ENCODE results near the gene C11orf24. TPM values are rescaled to one million over a fixed set of nuclear protein-coding genes. Genes with fewer than 3 reads are reported as not detected.
"Not testable (repeated sequence)": the region's sequence is repeated elsewhere in the genome, so short reads cannot be mapped to it uniquely, and the experiment has no call there.

The C11orf24 gene
- total RNA-seq, 1 experiment from 2014 or later: 37.7 TPM

- H4K20me1 ChIP-seq (ENCODE audit: insufficient read depth): no peaks in the 10 kb centered on the region
- H3K27ac ChIP-seq: peak overlapping the region; percentile 40
- H3K27me3 ChIP-seq (ENCODE audit: insufficient read depth, low read depth): no peaks in the 10 kb centered on the region
- peaks cover 19% of the 10 kb centered on the region for H3F3A ChIP-seq (ENCODE audit: insufficient read depth, low read depth)
- peaks cover 22% of the 10 kb centered on the region for H3K4me1 ChIP-seq (replicated peaks; ENCODE audit: insufficient read depth)
- H2AFZ ChIP-seq: no peak overlapping the region
- intact Hi-C loops (cut with micrococcal nuclease; ENCODE audit: unreplicated experiment): loop anchor here (2.0 to 5.0 kb wide), 2 partner anchors 40 to 78 kb away; no protein-coding TSS in a partner anchor
- no TSS peak for BruUV-seq (replicated peaks)
- POLR2A ChIA-PET (ENCODE audit: unreplicated experiment): interaction anchor here (0.6 kb wide), 1 partner anchor 238 kb away, joined by 5 read pairs; no protein-coding TSS in a partner anchor
- H3K36me3 ChIP-seq (ENCODE audit: low read depth): no peaks in the 10 kb centered on the region
- TF ChIP-seq, protein P1, sequence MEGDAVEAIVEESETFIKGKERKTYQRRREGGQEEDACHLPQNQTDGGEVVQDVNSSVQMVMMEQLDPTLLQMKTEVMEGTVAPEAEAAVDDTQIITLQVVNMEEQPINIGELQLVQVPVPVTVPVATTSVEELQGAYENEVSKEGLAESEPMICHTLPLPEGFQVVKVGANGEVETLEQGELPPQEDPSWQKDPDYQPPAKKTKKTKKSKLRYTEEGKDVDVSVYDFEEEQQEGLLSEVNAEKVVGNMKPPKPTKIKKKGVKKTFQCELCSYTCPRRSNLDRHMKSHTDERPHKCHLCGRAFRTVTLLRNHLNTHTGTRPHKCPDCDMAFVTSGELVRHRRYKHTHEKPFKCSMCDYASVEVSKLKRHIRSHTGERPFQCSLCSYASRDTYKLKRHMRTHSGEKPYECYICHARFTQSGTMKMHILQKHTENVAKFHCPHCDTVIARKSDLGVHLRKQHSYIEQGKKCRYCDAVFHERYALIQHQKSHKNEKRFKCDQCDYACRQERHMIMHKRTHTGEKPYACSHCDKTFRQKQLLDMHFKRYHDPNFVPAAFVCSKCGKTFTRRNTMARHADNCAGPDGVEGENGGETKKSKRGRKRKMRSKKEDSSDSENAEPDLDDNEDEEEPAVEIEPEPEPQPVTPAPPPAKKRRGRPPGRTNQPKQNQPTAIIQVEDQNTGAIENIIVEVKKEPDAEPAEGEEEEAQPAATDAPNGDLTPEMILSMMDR (conservative IDR thresholded peaks at IDR 0.05): no peak
- no peak for TF ChIP-seq EZH2 (IDR thresholded peaks at IDR 0.05; ENCODE audit: low read depth)
- CTCF ChIA-PET: interaction anchor here (0.6 kb wide), 1 partner anchor 39 kb away, joined by 3 read pairs; no protein-coding TSS in a partner anchor
- H3K79me2 ChIP-seq (ENCODE audit: low read depth): no peaks in the 10 kb centered on the region
- peaks cover 5% of the 10 kb centered on the region for H3K9me3 ChIP-seq (ENCODE audit: insufficient read depth, low read depth)
- DNase-seq: peak; percentile 87 to 92
- H3K4me3 ChIP-seq: no peak overlapping the region
- H3K9me2 ChIP-seq (ENCODE audit: insufficient read depth): no peaks in the 10 kb centered on the region
- peak overlapping the region; percentile 1; the same call in 1 of the 2 replicates for H3K4me2 ChIP-seq
These were observed 30.9 kb upstream of the C11orf24 start for GRCh38 chr11:68302670-68303069.

GRCh38 chr11:68302256-68302655, 30.5 kb upstream of the C11orf24 start:
- TF ChIP-seq EZH2 (IDR thresholded peaks at IDR 0.05; ENCODE audit: low read depth): no peak
- TF ChIP-seq, protein P1 (conservative IDR thresholded peaks at IDR 0.05): no peak
- Histone ChIP-seq H3K4me1 (replicated peaks; ENCODE audit: insufficient read depth) (peaks cover 22% of the 10 kb centered on the region), H3K9me3 (ENCODE audit: insufficient read depth, low read depth) (peaks cover 5% of the 10 kb centered on the region), H4K20me1 (ENCODE audit: insufficient read depth) (no peaks in the 10 kb centered on the region), H2AFZ (no peak overlapping the region), H3F3A (ENCODE audit: insufficient read depth, low read depth) (peaks cover 19% of the 10 kb centered on the region), H3K4me3 (no peak overlapping the region), H3K36me3 (ENCODE audit: low read depth) (no peaks in the 10 kb centered on the region), H3K4me2 (peak overlapping the region; percentile 1; the same call in 1 of the 2 replicates), H3K27ac (peak overlapping the region; percentile 40), H3K79me2 (ENCODE audit: low read depth) (no peaks in the 10 kb centered on the region), H3K9me2 (ENCODE audit: insufficient read depth) (no peaks in the 10 kb centered on the region), H3K27me3 (ENCODE audit: insufficient read depth, low read depth) (no peaks in the 10 kb centered on the region)
- no TSS peak for BruUV-seq (replicated peaks)
- intact Hi-C loops (cut with micrococcal nuclease; ENCODE audit: unreplicated experiment): loop anchor here (2.0 to 5.0 kb wide), 2 partner anchors 40 to 79 kb away; no protein-coding TSS in a partner anchor
- ChIA-PET POLR2A (ENCODE audit: unreplicated experiment) (no interaction called here), CTCF (interaction anchor here (0.6 kb wide), 1 partner anchor 191 kb away, joined by 11 read pairs; no protein-coding TSS in a partner anchor)
- DNase-seq: no peak

- Histone ChIP-seq H3K4me2 (no peak overlapping the region), H3K36me3 (ENCODE audit: low read depth) (no peaks in the 10 kb centered on the region), H3K27ac (no peak overlapping the region), H3K4me1 (replicated peaks; ENCODE audit: insufficient read depth) (peaks cover 22% of the 10 kb centered on the region), H3K9me2 (ENCODE audit: insufficient read depth) (no peaks in the 10 kb centered on the region), H3F3A (ENCODE audit: insufficient read depth, low read depth) (peaks cover 14% of the 10 kb centered on the region), H3K4me3 (no peak overlapping the region), H4K20me1 (ENCODE audit: insufficient read depth) (no peaks in the 10 kb centered on the region), H3K27me3 (ENCODE audit: insufficient read depth, low read depth) (no peaks in the 10 kb centered on the region), H3K79me2 (ENCODE audit: low read depth) (no peaks in the 10 kb centered on the region), H3K9me3 (ENCODE audit: insufficient read depth, low read depth) (peaks cover 5% of the 10 kb centered on the region), H2AFZ (no peak overlapping the region)
- CTCF ChIA-PET: interaction anchor here (0.7 to 2.8 kb wide), 2 partner anchors 43 to 453 kb away, joined by 3 to 15 read pairs; no protein-coding TSS in a partner anchor
- intact Hi-C loops (cut with micrococcal nuclease; ENCODE audit: unreplicated experiment): loop anchor here (5.0 kb wide), 1 partner anchor 42 kb away; no protein-coding TSS in a partner anchor
- DNase-seq: no peak
- no peak for TF ChIP-seq EZH2 (IDR thresholded peaks at IDR 0.05; ENCODE audit: low read depth)
- TF ChIP-seq, protein P1 (conservative IDR thresholded peaks at IDR 0.05): no peak
- POLR2A ChIA-PET (ENCODE audit: unreplicated experiment): no interaction called here
- BruUV-seq (replicated peaks): no TSS peak
These were observed 28.5 kb upstream of the C11orf24 start for GRCh38 chr11:68300076-68300830.

DNA sequence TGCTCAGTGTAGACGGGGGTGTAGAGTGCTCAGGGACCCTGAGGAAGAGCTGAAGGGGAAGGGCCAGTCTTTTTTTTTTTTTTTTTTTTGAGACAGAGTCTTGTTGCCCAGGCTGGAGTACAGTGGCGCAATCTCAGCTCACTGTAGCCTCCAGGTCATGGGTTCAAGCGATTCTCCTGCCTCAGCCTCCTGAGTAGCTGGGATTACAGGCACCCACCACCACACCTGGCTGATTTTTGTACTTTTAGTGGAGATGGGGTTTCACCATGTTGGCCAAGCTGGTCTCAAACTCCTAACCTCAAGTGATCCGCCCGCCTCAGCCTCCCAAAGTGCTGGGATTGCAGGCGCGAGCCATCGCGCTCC, 27.7 kb upstream of the C11orf24 start:
- H3K27ac ChIP-seq; H3K9me3 ChIP-seq (ENCODE audit: insufficient read depth, low read depth); H3K4me3 ChIP-seq; H3K4me2 ChIP-seq; H4K20me1 ChIP-seq (ENCODE audit: insufficient read depth); POLR2A ChIA-PET (ENCODE audit: unreplicated experiment); H3K36me3 ChIP-seq (ENCODE audit: low read depth); DNase-seq; H3K27me3 ChIP-seq (ENCODE audit: insufficient read depth, low read depth); BruUV-seq (replicated peaks); H3K79me2 ChIP-seq (ENCODE audit: low read depth); H3K9me2 ChIP-seq (ENCODE audit: insufficient read depth); H2AFZ ChIP-seq: not testable (repeated sequence)
- Histone ChIP-seq H3F3A (ENCODE audit: insufficient read depth, low read depth) (peaks cover 14% of the 10 kb centered on the region), H3K4me1 (replicated peaks; ENCODE audit: insufficient read depth) (peaks cover 22% of the 10 kb centered on the region)
- CTCF ChIA-PET: interaction anchor here (0.9 to 2.8 kb wide), 2 partner anchors 42 to 84 kb away, joined by 3 to 15 read pairs; no protein-coding TSS in a partner anchor
- intact Hi-C loops (cut with micrococcal nuclease; ENCODE audit: unreplicated experiment): loop anchor here (5.0 kb wide), 1 partner anchor 92 kb away; no protein-coding TSS in a partner anchor
